Measurements from ENCODE around the gene VSTM5.

GRCh38 chr11:93890391-93891051, 40.1 kb upstream of the VSTM5 start:
- TF ChIP-seq POLR2A (IDR thresholded peaks at IDR 0.05): no peak
- no peak for TF ChIP-seq CTCF (IDR thresholded peaks at IDR 0.05)
- TF ChIP-seq POLR2AphosphoS5 (IDR thresholded peaks at IDR 0.05): no peak
- TF ChIP-seq EP300 (IDR thresholded peaks at IDR 0.05): no peak

Data from sigmoid colon (tissue), 4 donors.